CD14-positive monocyte (primary cell): ENCODE data around the gene FGF14. TPM values are rescaled to one million over a fixed set of nuclear protein-coding genes. Genes with fewer than 3 reads are reported as not detected.

Experiments
- DNase-seq, 3 donors: peaks; one replicate each; pipeline ENCODE4 v3.0.0-alpha.2; 2011 to 2022
- H2AFZ ChIP-seq: 2 replicates; pipeline ENCODE4 v1.6.0; 2012; ENCODE audit warnings: mild to moderate bottlenecking, low read depth, low read length, inconsistent platforms; ENCODE audit not compliant: insufficient read depth, poor library complexity, severe bottlenecking
- H3K27ac ChIP-seq, 2 donors: 1 replicate in 1 of 2; 2 replicates in 1 of 2; pipeline ENCODE4 v1.5.1; 2012 to 2013; ENCODE audit warnings: low read length in 2 of 2, control low read depth in 1 of 2, inconsistent platforms in 1 of 2, low read depth in 1 of 2, mild to moderate bottlenecking in 1 of 2
- H3K27me3 ChIP-seq, 2 donors: one replicate each; pipeline versions ENCODE4 v1.6.0 to v1.6.1; 2011 to 2013; ENCODE audit warnings: low read length in 2 of 2; ENCODE audit not compliant: control insufficient read depth in 2 of 2, insufficient read depth in 2 of 2
- H3K36me3 ChIP-seq, 2 donors: replicated peaks in 1 of 2; 1 replicate in 1 of 2; 2 replicates in 1 of 2; pipeline versions ENCODE4 v1.5.1 to v1.6.1; 2012 to 2013; ENCODE audit warnings: low read length in 2 of 2, control low read depth in 1 of 2, inconsistent platforms in 1 of 2, mild to moderate bottlenecking in 1 of 2; ENCODE audit not compliant: insufficient read depth in 2 of 2, control insufficient read depth in 1 of 2
- H3K4me1 ChIP-seq, 2 donors: 1 replicate in 1 of 2; 2 replicates in 1 of 2; pipeline versions ENCODE4 v1.5.1 to v1.6.1; 2012 to 2013; ENCODE audit warnings: low read length in 2 of 2, control low read depth in 1 of 2, inconsistent platforms in 1 of 2, mild to moderate bottlenecking in 1 of 2, moderate library complexity in 1 of 2; ENCODE audit not compliant: insufficient read depth in 2 of 2, control insufficient read depth in 1 of 2
- H3K4me2 ChIP-seq: replicated peaks from 2 replicates; pipeline ENCODE3; 2012; ENCODE audit warnings: low read length, moderate library complexity, mild to moderate bottlenecking; ENCODE audit not compliant: poor library complexity, severe bottlenecking; ENCODE audit errors: extremely low read depth
- H3K4me3 ChIP-seq, 3 experiments: fragments of 200-600 bp in 1 of 3; sonication (generic) in 1 of 3; replicated peaks in 1 of 3; 1 replicate in 2 of 3; 2 replicates in 1 of 3; pipeline ENCODE4 v1.5.1; 2011 to 2013; ENCODE audit warnings: low read length in 3 of 3, mild to moderate bottlenecking in 3 of 3, control low read depth in 2 of 3, low read depth in 2 of 3, inconsistent platforms in 1 of 3, moderate library complexity in 1 of 3
- H3K79me2 ChIP-seq: 2 replicates; pipeline ENCODE4 v1.6.0; 2012; ENCODE audit warnings: mild to moderate bottlenecking, control low read depth, inconsistent platforms, low read length, moderate library complexity; ENCODE audit not compliant: insufficient read depth
- H3K9ac ChIP-seq: 2 replicates; pipeline ENCODE4 v1.6.0; 2017; ENCODE audit warnings: low read length, mild to moderate bottlenecking; ENCODE audit not compliant: insufficient read depth, poor library complexity, severe bottlenecking
- H3K9me3 ChIP-seq, 2 donors: replicated peaks in 1 of 2; 1 replicate in 1 of 2; 2 replicates in 1 of 2; pipeline versions ENCODE4 v1.5.1 to v1.6.1; 2012 to 2013; ENCODE audit warnings: low read length in 2 of 2, control low read depth in 1 of 2; ENCODE audit not compliant: control insufficient read depth in 1 of 2, insufficient read depth in 1 of 2
- H4K20me1 ChIP-seq: 2 replicates; pipeline ENCODE4 v1.6.0; 2012; ENCODE audit warnings: mild to moderate bottlenecking, low read length, control low read depth, moderate library complexity; ENCODE audit not compliant: insufficient read depth
- H3K27ac Mint-ChIP-seq, 7 donors: one replicate each; pipeline ENCODE4 v1.8.0; 2020; ENCODE audit warnings: mild to moderate bottlenecking in 7 of 7, mixed read lengths in 7 of 7, moderate library complexity in 6 of 7, inconsistent platforms in 2 of 7
- H3K27me3 Mint-ChIP-seq, 3 donors: one replicate each; pipeline ENCODE4 v1.8.0; 2021 to 2022; ENCODE audit warnings: low read depth in 3 of 3, mild to moderate bottlenecking in 3 of 3, mixed read lengths in 3 of 3, moderate library complexity in 3 of 3, inconsistent platforms in 1 of 3
- H3K36me3 Mint-ChIP-seq, 2 donors: one replicate each; pipeline ENCODE4 v1.8.0; 2020; ENCODE audit warnings: mixed read lengths in 2 of 2, inconsistent platforms in 1 of 2, mild to moderate bottlenecking in 1 of 2
- H3K4me1 Mint-ChIP-seq: one replicate; pipeline ENCODE4 v1.8.0; 2020; ENCODE audit warnings: mild to moderate bottlenecking, mixed read lengths
- H3K4me3 Mint-ChIP-seq, 2 donors: one replicate each; pipeline ENCODE4 v1.8.0; 2020; ENCODE audit warnings: mild to moderate bottlenecking in 2 of 2, mixed read lengths in 2 of 2, moderate library complexity in 1 of 2
- H3K9me3 Mint-ChIP-seq, 7 donors: one replicate each; pipeline ENCODE4 v1.8.0; 2020 to 2022; ENCODE audit warnings: mixed read lengths in 7 of 7, mild to moderate bottlenecking in 6 of 7, moderate library complexity in 6 of 7, inconsistent platforms in 2 of 7
- CTCF ChIP-seq: fragments of 200-600 bp; IDR thresholded peaks from one replicate; pipeline ENCODE4 v1.8.0; 2022; ENCODE audit warnings: antibody characterized with exemption, mild to moderate bottlenecking
- WGBS: methylation state at CpG from one replicate; pipeline ENCODE4 v1.1.5; 2013; ENCODE audit warnings: missing lambda C conversion rate; ENCODE audit not compliant: insufficient coverage; 5-methylcytosine and 5-hydroxymethylcytosine counted together
- intact Hi-C, 2 donors: fragments of 100-400 bp; cut with micrococcal nuclease; formaldehyde crosslinking; loops; one replicate each; pipeline versions ENCODE4 v1.15.0 to v1.15.1; 2023
- polyA plus RNA-seq, 3 donors: library from polyadenylated mRNA; depleted of rRNA in 1 of 3; unstranded in 2 of 3; stranded (reverse) in 1 of 3; fragments of 300-500 nt in 2 of 3; fragments of >200 nt in 1 of 3; fragmentation: Illumina TruSeq in 2 of 3; gene quantifications; 1 replicate in 2 of 3; 2 replicates in 1 of 3; pipeline ENCODE4 v1.2.3, GENCODE V29; 2012 to 2021

The FGF14 gene
- polyA plus RNA-seq, 3 donors = not detected

DNA sequence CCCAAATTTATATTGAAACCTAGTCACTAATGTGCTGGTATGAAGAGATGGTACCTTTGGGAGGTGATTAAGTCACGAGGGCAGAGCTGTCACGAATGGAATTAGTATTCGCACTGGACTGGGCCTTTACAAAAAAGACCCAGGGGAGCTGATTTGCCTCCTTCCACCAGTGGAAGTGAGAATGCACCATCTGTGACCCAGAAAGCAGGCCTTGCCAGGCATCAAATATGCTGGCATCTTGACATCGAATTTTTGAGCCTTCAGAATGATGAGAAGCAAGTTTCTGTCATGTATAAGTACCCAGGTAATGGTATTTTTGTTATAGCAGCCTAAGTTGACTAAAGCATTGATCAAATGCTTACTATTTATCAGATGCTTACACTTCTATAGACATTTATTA lies 373.6 kb downstream of the FGF14 start:
- H3K79me2 ChIP-seq = no peaks in the 10 kb centered on the region
- Mint-ChIP-seq H3K36me3 (no peaks in the 10 kb centered on the region), H3K4me1 (no peaks in the 10 kb centered on the region), H3K4me3 (no peak overlapping the region), H3K27me3 (no peaks in the 10 kb centered on the region), H3K9me3 (peaks cover 0 to 4% (median 0%) of the 10 kb centered on the region in 7 donors), H3K27ac (no peak overlapping the region)
- TF ChIP-seq CTCF = no peak
- intact Hi-C loops = no loop called here
- WGBS = 78% methylated on average over 3 of the region's 4 CpGs
- no peak for DNase-seq
- H3K27ac ChIP-seq = no peak overlapping the region
- H2AFZ ChIP-seq = no peak overlapping the region
- H3K4me1 ChIP-seq = no peaks in the 10 kb centered on the region
- H3K36me3 ChIP-seq = no peaks in the 10 kb centered on the region
- no peak overlapping the region for H3K4me3 ChIP-seq
- no peaks in the 10 kb centered on the region for H3K27me3 ChIP-seq
- no peaks in the 10 kb centered on the region for H3K9me3 ChIP-seq
- no peak overlapping the region for H3K4me2 ChIP-seq
- no peaks in the 10 kb centered on the region for H4K20me1 ChIP-seq
- no peak overlapping the region for H3K9ac ChIP-seq

GRCh38 chr13:102021777-102022176 lies 380.1 kb downstream of the FGF14 start:
- Histone ChIP-seq H4K20me1 (no peaks in the 10 kb centered on the region), H3K79me2 (no peaks in the 10 kb centered on the region), H2AFZ (no peak overlapping the region), H3K9ac (no peak overlapping the region), H3K36me3 (no peaks in the 10 kb centered on the region), H3K27ac (no peak overlapping the region), H3K4me1 (no peaks in the 10 kb centered on the region), H3K4me3 (no peak overlapping the region), H3K4me2 (no peak overlapping the region), H3K27me3 (no peaks in the 10 kb centered on the region), H3K9me3 (peaks cover 6 to 14% of the 10 kb centered on the region in 2 donors)
- no peak for DNase-seq
- Mint-ChIP-seq H3K4me3 (no peak overlapping the region), H3K9me3 (peaks cover 9 to 19% (median 16%) of the 10 kb centered on the region in 7 donors), H3K27me3 (peaks cover 0 to 1% (median 0%) of the 10 kb centered on the region in 3 donors), H3K36me3 (no peaks in the 10 kb centered on the region), H3K27ac (no peak overlapping the region), H3K4me1 (no peaks in the 10 kb centered on the region)
- TF ChIP-seq CTCF = no peak
- 81% methylated on average over 2 of the region's 2 CpGs for WGBS
- intact Hi-C loops = no loop called here
